Stimulated activated CD8-positive, alpha-beta memory T cell treated with anti-CD3 and anti-CD28 coated beads, Interleukin-15, amount 100 ng/mL, for 24 hours (primary cell): ENCODE measurements around the gene TELO2.
A peak's percentile ranks its signal among the peaks of the same experiment; 100 is the strongest.
"Not testable (repeated sequence)": the region's sequence is repeated elsewhere in the genome, so short reads cannot be mapped to it uniquely, and the experiment has no call there.

Experiments
- DNase-seq: peaks from one replicate; pipeline ENCODE4 v3.0.0-alpha.2; 2020; ENCODE audit warnings: low read depth

Gene TELO2

GRCh38 chr16:1457489-1458245, 35.5 kb upstream of the TELO2 start:
- no peak for DNase-seq

- no peak for DNase-seq
Measured at GRCh38 chr16:1458336-1458976, 34.7 kb upstream of the TELO2 start.

- DNase-seq: no peak
Measured at GRCh38 chr16:1458977-1459341, 34.2 kb upstream of the TELO2 start.

GRCh38 chr16:1459967-1460366, 33.2 kb upstream of the TELO2 start:
- DNase-seq: no peak

GRCh38 chr16:1460602-1461138, 32.5 kb upstream of the TELO2 start:
- DNase-seq: no peak

- no peak for DNase-seq
Measured at GRCh38 chr16:1461146-1461545, 32.0 kb upstream of the TELO2 start.

GRCh38 chr16:1464196-1464893, 28.8 kb upstream of the TELO2 start:
- no peak for DNase-seq

GRCh38 chr16:1464894-1465566, 28.1 kb upstream of the TELO2 start:
- DNase-seq: no peak

GRCh38 chr16:1465567-1465915, 27.6 kb upstream of the TELO2 start:
- DNase-seq: no peak

GRCh38 chr16:1466054-1466453, 27.1 kb upstream of the TELO2 start:
- no peak for DNase-seq

GRCh38 chr16:1466968-1467521, 26.1 kb upstream of the TELO2 start:
- no peak for DNase-seq

- no peak for DNase-seq
Measured at GRCh38 chr16:1468426-1468810, 24.7 kb upstream of the TELO2 start.

- not testable (repeated sequence) for DNase-seq
Measured at GRCh38 chr16:1469141-1469540, 24.0 kb upstream of the TELO2 start.

GRCh38 chr16:1469693-1470201, 23.4 kb upstream of the TELO2 start:
- DNase-seq: no peak

GRCh38 chr16:1470481-1471251, 22.5 kb upstream of the TELO2 start:
- DNase-seq: no peak

GRCh38 chr16:1471569-1472194, 21.5 kb upstream of the TELO2 start:
- DNase-seq: no peak

GRCh38 chr16:1472974-1473373, 20.2 kb upstream of the TELO2 start:
- DNase-seq: no peak

- DNase-seq: no peak
Measured at GRCh38 chr16:1474082-1474795, 18.9 kb upstream of the TELO2 start.

- peak; percentile 86 for DNase-seq
Measured at GRCh38 chr16:1474796-1475551, 18.2 kb upstream of the TELO2 start, which contains the start of gene CLCN7. TSS of gene CLCN7 (minus strand) at chr16:1475028. CDS start at chr16:1474974, 54 bp downstream.
